Smooth muscle cell (in vitro differentiated cells): ENCODE results near the gene CCDC117. TPM values are rescaled to one million over a fixed set of nuclear protein-coding genes. Genes with fewer than 3 reads are reported as not detected.
A peak's percentile ranks its signal among the peaks of the same experiment; 100 is the strongest.

Source experiments
- DNase-seq: peaks from one replicate; lab custom pipeline; 2025; ENCODE audit not compliant: unreplicated experiment; lab: John Stamatoyannopoulos, UW
- H2AFZ ChIP-seq: fragments of 200-600 bp; sonication (generic); 2 replicates; pipeline ENCODE4 v1.6.0; 2016; ENCODE audit warnings: antibody characterized with exemption, low read depth, mild to moderate bottlenecking
- H3F3A ChIP-seq: fragments of 200-600 bp; sonication (generic); 2 replicates; pipeline ENCODE4 v1.6.0; 2017; ENCODE audit warnings: antibody characterized with exemption, low read depth
- H3K27ac ChIP-seq: fragments of 200-600 bp; sonication (generic); 2 replicates; pipeline ENCODE4 v1.5.1; 2016; ENCODE audit warnings: low read depth, mild to moderate bottlenecking
- H3K27me3 ChIP-seq: fragments of 200-600 bp; sonication (generic); 2 replicates; pipeline ENCODE4 v1.6.1; 2016; ENCODE audit warnings: low read depth, mild to moderate bottlenecking
- H3K36me3 ChIP-seq: fragments of 200-600 bp; sonication (generic); 2 replicates; pipeline ENCODE4 v1.5.1; 2016; ENCODE audit warnings: low read depth
- H3K4me1 ChIP-seq: fragments of 200-600 bp; sonication (generic); 2 replicates; pipeline ENCODE4 v1.5.1; 2016; ENCODE audit warnings: low read depth
- H3K4me2 ChIP-seq: fragments of 200-600 bp; sonication (generic); 2 replicates; pipeline ENCODE4 v1.6.0; 2016; ENCODE audit warnings: mild to moderate bottlenecking
- H3K4me3 ChIP-seq: fragments of 200-600 bp; sonication (generic); 2 replicates; pipeline ENCODE4 v1.5.1; 2016; ENCODE audit warnings: mild to moderate bottlenecking
- H3K79me2 ChIP-seq: fragments of 200-600 bp; sonication (generic); 2 replicates; pipeline ENCODE4 v1.6.0; 2016; ENCODE audit warnings: low read depth, mild to moderate bottlenecking
- H3K9ac ChIP-seq: fragments of 200-600 bp; sonication (generic); 2 replicates; pipeline ENCODE4 v1.6.0; 2016; ENCODE audit warnings: low read depth
- H3K9me3 ChIP-seq: fragments of 200-600 bp; sonication (generic); replicated peaks from 2 replicates; pipeline ENCODE4 v1.5.1; 2016; ENCODE audit warnings: low read depth
- H4K20me1 ChIP-seq: fragments of 200-600 bp; sonication (generic); 2 replicates; pipeline ENCODE4 v1.6.0; 2016; ENCODE audit warnings: low read depth
- CTCF ChIP-seq: fragments of 200-600 bp; sonication (generic); IDR thresholded peaks from 2 replicates; pipeline ENCODE4 v1.5.1; 2017; ENCODE audit warnings: borderline replicate concordance, mild to moderate bottlenecking, antibody characterized with exemption; ENCODE audit not compliant: insufficient read depth, poor library complexity, severe bottlenecking
- WGBS: methylation state at CpG from one replicate; pipeline ENCODE4 v1.1.7; 2016; ENCODE audit warnings: low lambda C conversion rate; 5-methylcytosine and 5-hydroxymethylcytosine counted together
- polyA plus RNA-seq: library from polyadenylated mRNA; unstranded; fragments of >200 nt; fragmentation: Nextera tagmentation; extraction: Ambion mirVana; gene quantifications from 2 replicates; pipeline ENCODE4 v1.2.1, GENCODE V29; 2016
- total RNA-seq: library from RNA; depleted of rRNA; stranded (reverse); fragments of >200 nt; gene quantifications from 2 replicates; pipeline ENCODE4 v1.2.3, GENCODE V29; 2014

CCDC117 gene
- total and polyA plus RNA-seq, 2 experiments from 2014 or later, result 17.3 to 30.8 TPM

DNA sequence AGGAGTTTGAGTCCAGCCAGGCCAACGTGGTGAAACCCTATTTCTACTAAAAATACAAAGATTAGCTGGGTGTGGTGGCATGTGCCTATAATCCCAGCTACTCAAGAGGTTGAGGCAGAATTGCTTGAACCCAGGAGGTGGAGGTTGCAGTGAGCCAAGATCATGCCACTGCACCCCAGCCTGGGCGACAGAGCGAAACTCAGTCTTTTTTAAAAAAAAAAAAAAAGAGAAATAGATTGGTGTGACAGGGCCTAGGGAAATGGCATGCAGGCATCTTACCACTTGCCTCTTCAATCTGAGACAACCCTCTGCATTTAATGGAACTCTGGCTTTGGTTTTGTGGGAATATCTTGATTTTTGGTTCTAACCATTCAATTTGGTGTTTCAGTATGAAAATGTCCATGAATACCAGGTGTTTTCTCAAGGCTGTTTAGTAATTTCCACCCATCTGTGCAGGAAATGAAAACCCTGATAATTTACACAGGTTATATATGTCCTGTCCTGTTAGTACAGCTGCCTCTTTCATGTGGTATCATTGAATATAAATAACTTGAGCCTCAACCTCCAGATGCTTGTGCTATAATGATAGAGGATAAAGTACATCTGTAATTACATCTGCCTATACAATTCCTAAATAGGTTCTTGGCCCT, 19.5 kb downstream of the CCDC117 start:
- Histone ChIP-seq H3F3A (peaks cover 52% of the 10 kb centered on the region), H3K27me3 (no peaks in the 10 kb centered on the region), H3K27ac (peak overlapping the region; percentile 10), H3K4me3 (no peak overlapping the region), H4K20me1 (peaks cover 62% of the 10 kb centered on the region), H3K9me3 (no peaks in the 10 kb centered on the region), H2AFZ (no peak overlapping the region), H3K9ac (no peak overlapping the region), H3K4me2 (no peak overlapping the region), H3K4me1 (no peaks in the 10 kb centered on the region), H3K36me3 (peaks cover 22% of the 10 kb centered on the region), H3K79me2 (peaks cover 21% of the 10 kb centered on the region)
- 71% methylated on average over 3 of the region's 3 CpGs for WGBS
- no peak for DNase-seq
- no peak for TF ChIP-seq CTCF

- Histone ChIP-seq H3K27ac (peak overlapping the region; percentile 10), H4K20me1 (peaks cover 62% of the 10 kb centered on the region)
- DNase-seq, result no peak
These were observed 20.2 kb downstream of the CCDC117 start for GRCh38 chr22:28792491-28793383.

DNA sequence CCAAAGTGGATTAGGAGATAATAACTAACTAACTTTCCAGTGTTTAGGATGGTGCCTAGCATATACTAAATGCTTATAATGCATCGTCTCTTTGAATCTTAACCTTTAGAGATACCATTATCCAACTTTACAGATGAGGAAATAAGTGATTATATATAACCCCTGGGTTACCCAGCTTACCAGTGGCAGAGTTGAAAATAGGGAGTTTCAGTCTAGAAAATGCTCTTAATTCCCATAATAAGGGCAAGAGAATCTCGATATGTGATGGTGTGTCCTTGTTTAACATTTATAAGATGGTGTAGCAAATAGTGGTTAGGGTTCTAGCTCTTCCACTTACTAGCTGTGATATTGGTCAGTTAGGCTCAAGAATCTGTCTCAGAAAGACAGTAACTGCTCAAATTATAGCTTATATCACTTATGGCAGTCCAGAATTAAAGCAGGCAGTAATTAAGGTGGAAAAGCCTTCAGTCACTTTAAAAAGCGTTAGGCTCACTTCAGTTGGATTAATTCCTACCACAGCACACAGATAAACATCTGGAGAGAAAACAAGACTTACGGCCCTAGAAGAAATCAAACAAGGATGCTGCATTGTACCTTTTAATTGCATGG, 21.6 kb downstream of the CCDC117 start:
- H3K36me3 ChIP-seq, result peaks cover 26% of the 10 kb centered on the region
- H3K27me3 ChIP-seq, result no peaks in the 10 kb centered on the region
- 76% methylated on average over 4 of the region's 4 CpGs for WGBS
- H3K4me2 ChIP-seq, result no peak overlapping the region
- H2AFZ ChIP-seq, result no peak overlapping the region
- H3K9ac ChIP-seq, result no peak overlapping the region
- H4K20me1 ChIP-seq, result peaks cover 74% of the 10 kb centered on the region
- H3K79me2 ChIP-seq, result peaks cover 40% of the 10 kb centered on the region
- no peak overlapping the region for H3K4me3 ChIP-seq
- H3K9me3 ChIP-seq, result no peaks in the 10 kb centered on the region
- peak overlapping the region; percentile 7 for H3K27ac ChIP-seq
- peaks cover 62% of the 10 kb centered on the region for H3F3A ChIP-seq
- DNase-seq, result no peak
- TF ChIP-seq CTCF, result no peak
- H3K4me1 ChIP-seq, result peaks cover 12% of the 10 kb centered on the region

More at GRCh38 chr22:28792491-28793383, 20.2 kb downstream of the CCDC117 start:
- H3F3A ChIP-seq, result peaks cover 58% of the 10 kb centered on the region
- WGBS, result 87% methylated on average over 15 of the region's 15 CpGs
- H3K4me3 ChIP-seq, result no peak overlapping the region
- H3K36me3 ChIP-seq, result peaks cover 26% of the 10 kb centered on the region
- H3K4me2 ChIP-seq, result no peak overlapping the region
- H3K4me1 ChIP-seq, result peaks cover under 1% of the 10 kb centered on the region
- no peak for TF ChIP-seq CTCF
- no peak overlapping the region for H2AFZ ChIP-seq
- H3K27me3 ChIP-seq, result no peaks in the 10 kb centered on the region
- H3K9me3 ChIP-seq, result no peaks in the 10 kb centered on the region
- H3K9ac ChIP-seq, result no peak overlapping the region
- peaks cover 28% of the 10 kb centered on the region for H3K79me2 ChIP-seq
